Muscle of arm (tissue), 12 donors: ENCODE results near the gene LSAMP. TPM values are rescaled to one million over a fixed set of nuclear protein-coding genes. Genes with fewer than 3 reads are reported as not detected.
A peak's percentile ranks its signal among the peaks of the same experiment; 100 is the strongest.
"Not testable (repeated sequence)": the region's sequence is repeated elsewhere in the genome, so short reads cannot be mapped to it uniquely, and the experiment has no call there.

Source experiments
- DNase-seq: peaks from one replicate; pipeline ENCODE4 v3.0.0-alpha.2; 2013
- polyA plus RNA-seq, 12 donors: library from polyadenylated mRNA; unstranded; fragments of 120-200 nt; gene quantifications; one replicate each; pipeline ENCODE4 v1.2.1, GENCODE V29; 2013; ENCODE audit not compliant: insufficient read length in 12 of 12

LSAMP gene
- polyA plus RNA-seq, 12 donors = 4.1 to 21.6 (median 7.8) TPM; not detected in 1

- not testable (repeated sequence) for DNase-seq
Observed at GRCh38 chr3:115844729-115845128, 600.6 kb downstream of the LSAMP start.

GRCh38 chr3:115843206-115843605, 602.1 kb downstream of the LSAMP start:
- DNase-seq = no peak

- DNase-seq = no peak
Observed at GRCh38 chr3:115839246-115839645, 606.0 kb downstream of the LSAMP start.

GRCh38 chr3:115838786-115839185, 606.5 kb downstream of the LSAMP start:
- no peak for DNase-seq

- DNase-seq = no peak
Observed at GRCh38 chr3:115836944-115837343, 608.3 kb downstream of the LSAMP start.

- DNase-seq = no peak
Observed at GRCh38 chr3:115835946-115836345, 609.3 kb downstream of the LSAMP start.

GRCh38 chr3:115834068-115834467, 611.2 kb downstream of the LSAMP start:
- no peak for DNase-seq

- DNase-seq = no peak
Observed at GRCh38 chr3:115833074-115833473, 612.2 kb downstream of the LSAMP start.

GRCh38 chr3:115832265-115832664, 613.0 kb downstream of the LSAMP start:
- DNase-seq = no peak

GRCh38 chr3:115831864-115832263, 613.4 kb downstream of the LSAMP start:
- no peak for DNase-seq

- DNase-seq = no peak
Observed at GRCh38 chr3:115830764-115831395, 614.4 kb downstream of the LSAMP start.

- DNase-seq = no peak
Observed at GRCh38 chr3:115828401-115828800, 616.9 kb downstream of the LSAMP start.

GRCh38 chr3:115827495-115827894, 617.8 kb downstream of the LSAMP start:
- DNase-seq = no peak

- no peak for DNase-seq
Observed at GRCh38 chr3:115825046-115825445, 620.2 kb downstream of the LSAMP start.

GRCh38 chr3:115823083-115823482, 622.2 kb downstream of the LSAMP start:
- DNase-seq = no peak

GRCh38 chr3:115822579-115822978, 622.7 kb downstream of the LSAMP start:
- no peak for DNase-seq

GRCh38 chr3:115819785-115820384, 625.4 kb downstream of the LSAMP start:
- peak; percentile 84 for DNase-seq

GRCh38 chr3:115814778-115815380, 630.4 kb downstream of the LSAMP start:
- peak; percentile 70 for DNase-seq

GRCh38 chr3:115814006-115814405, 631.3 kb downstream of the LSAMP start:
- DNase-seq = no peak

- no peak for DNase-seq
Observed at GRCh38 chr3:115808816-115809215, 636.5 kb downstream of the LSAMP start.

GRCh38 chr3:115808244-115808643, 637.0 kb downstream of the LSAMP start:
- DNase-seq = no peak

- no peak for DNase-seq
Observed at GRCh38 chr3:115806501-115806900, 638.8 kb downstream of the LSAMP start.

- no peak for DNase-seq
Observed at GRCh38 chr3:115805520-115805919, 639.8 kb downstream of the LSAMP start.
